Measurements from ENCODE around the gene PXT1. TPM values are rescaled to one million over a fixed set of nuclear protein-coding genes. Genes with fewer than 3 reads are reported as not detected.

PXT1 gene
- total and polyA plus RNA-seq, 9 of the 15 experiments (the other 6 are each of a cell fraction or from before 2014, with no cell fraction given) = 0.09 to 0.11 (median 0.10) TPM; not detected in 5

DNA sequence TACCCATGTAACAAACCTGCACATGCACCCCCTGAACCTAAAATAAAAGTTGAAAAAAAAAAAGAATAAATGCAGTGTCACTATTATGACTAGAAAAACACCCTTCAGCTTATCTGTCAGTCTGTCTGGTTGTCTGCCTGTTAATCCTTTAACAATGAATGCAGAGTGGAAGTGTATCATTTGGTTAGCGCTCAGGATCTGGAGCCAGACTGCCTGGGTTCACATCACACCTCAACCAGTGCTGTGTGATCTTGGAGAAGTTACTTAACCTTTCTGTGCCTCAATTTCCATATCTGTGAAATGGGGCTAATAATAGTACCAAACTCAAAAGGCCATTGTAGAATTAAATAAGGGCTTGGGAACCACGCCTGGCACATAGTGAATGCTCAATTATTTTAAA, 72.0 kb downstream of the PXT1 start (continued):
- TF ChIP-seq, protein P1, sequence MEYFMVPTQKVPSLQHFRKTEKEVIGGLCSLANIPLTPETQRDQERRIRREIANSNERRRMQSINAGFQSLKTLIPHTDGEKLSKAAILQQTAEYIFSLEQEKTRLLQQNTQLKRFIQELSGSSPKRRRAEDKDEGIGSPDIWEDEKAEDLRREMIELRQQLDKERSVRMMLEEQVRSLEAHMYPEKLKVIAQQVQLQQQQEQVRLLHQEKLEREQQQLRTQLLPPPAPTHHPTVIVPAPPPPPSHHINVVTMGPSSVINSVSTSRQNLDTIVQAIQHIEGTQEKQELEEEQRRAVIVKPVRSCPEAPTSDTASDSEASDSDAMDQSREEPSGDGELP (CRISPR knock-in tag; IDR thresholded peaks at IDR 0.05; ENCODE audit: borderline replicate concordance) = no peak
- TF ChIP-seq RCOR1 (IDR thresholded peaks at IDR 0.05; ENCODE audit: borderline replicate concordance in 1 of 2, low read depth in 2 of 2, low read length in 2 of 2) (peak in 1 of 2 experiments; percentile 69; a peak in 2 of 4 replicates), NFIX (CRISPR knock-in tag; IDR thresholded peaks at IDR 0.05; ENCODE audit: low read depth) (no peak), RBM17 (IDR thresholded peaks at IDR 0.05; ENCODE audit: borderline replicate concordance, low read depth, low read length) (no peak), ZNF766 (CRISPR knock-in tag; conservative IDR thresholded peaks at IDR 0.05) (no peak), ZBTB17 (CRISPR knock-in tag; IDR thresholded peaks at IDR 0.05) (no peak), ZNF75A (CRISPR knock-in tag; IDR thresholded peaks at IDR 0.05) (no peak), KLF16 (IDR thresholded peaks at IDR 0.05) (no peak), MAFG (tag; conservative IDR thresholded peaks at IDR 0.05) (peak; percentile 77), THRAP3 (IDR thresholded peaks at IDR 0.05; ENCODE audit: borderline replicate concordance) (no peak), RHOXF2B (CRISPR knock-in tag; conservative IDR thresholded peaks at IDR 0.05) (no peak), ZNF212 (CRISPR knock-in tag; IDR thresholded peaks at IDR 0.05) (no peak), CSDE1 (IDR thresholded peaks at IDR 0.05) (no peak), MECOM (CRISPR knock-in tag; IDR thresholded peaks at IDR 0.05) (no peak), TCF7 (IDR thresholded peaks at IDR 0.05; ENCODE audit: borderline replicate concordance) (no peak), KLF1 (tag; IDR thresholded peaks at IDR 0.05) (no peak), ZNF707 (CRISPR knock-in tag; conservative IDR thresholded peaks at IDR 0.05) (no peak), POLR2B (IDR thresholded peaks at IDR 0.05; ENCODE audit: low read depth, partially characterized antibody) (no peak), ZNF143 (CRISPR knock-in tag; IDR thresholded peaks at IDR 0.05) (no peak), POLR2H (tag; IDR thresholded peaks at IDR 0.05; ENCODE audit: low read depth) (no peak), ZNF239 (CRISPR knock-in tag; IDR thresholded peaks at IDR 0.05) (no peak), FOXK1 (CRISPR knock-in tag; IDR thresholded peaks at IDR 0.05; ENCODE audit: borderline replicate concordance) (peak; percentile 71; the same call in 1 of the 2 replicates)
- TF ChIP-seq, protein P2, sequence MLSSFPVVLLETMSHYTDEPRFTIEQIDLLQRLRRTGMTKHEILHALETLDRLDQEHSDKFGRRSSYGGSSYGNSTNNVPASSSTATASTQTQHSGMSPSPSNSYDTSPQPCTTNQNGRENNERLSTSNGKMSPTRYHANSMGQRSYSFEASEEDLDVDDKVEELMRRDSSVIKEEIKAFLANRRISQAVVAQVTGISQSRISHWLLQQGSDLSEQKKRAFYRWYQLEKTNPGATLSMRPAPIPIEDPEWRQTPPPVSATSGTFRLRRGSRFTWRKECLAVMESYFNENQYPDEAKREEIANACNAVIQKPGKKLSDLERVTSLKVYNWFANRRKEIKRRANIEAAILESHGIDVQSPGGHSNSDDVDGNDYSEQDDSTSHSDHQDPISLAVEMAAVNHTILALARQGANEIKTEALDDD (IDR thresholded peaks at IDR 0.05) = peak; percentile 37; the same call in 1 of the 2 replicates
- TF ChIP-seq, protein P3, sequence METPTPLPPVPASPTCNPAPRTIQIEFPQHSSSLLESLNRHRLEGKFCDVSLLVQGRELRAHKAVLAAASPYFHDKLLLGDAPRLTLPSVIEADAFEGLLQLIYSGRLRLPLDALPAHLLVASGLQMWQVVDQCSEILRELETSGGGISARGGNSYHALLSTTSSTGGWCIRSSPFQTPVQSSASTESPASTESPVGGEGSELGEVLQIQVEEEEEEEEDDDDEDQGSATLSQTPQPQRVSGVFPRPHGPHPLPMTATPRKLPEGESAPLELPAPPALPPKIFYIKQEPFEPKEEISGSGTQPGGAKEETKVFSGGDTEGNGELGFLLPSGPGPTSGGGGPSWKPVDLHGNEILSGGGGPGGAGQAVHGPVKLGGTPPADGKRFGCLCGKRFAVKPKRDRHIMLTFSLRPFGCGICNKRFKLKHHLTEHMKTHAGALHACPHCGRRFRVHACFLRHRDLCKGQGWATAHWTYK (CRISPR knock-in tag; IDR thresholded peaks at IDR 0.05) = no peak
- TF ChIP-seq, protein P4, sequence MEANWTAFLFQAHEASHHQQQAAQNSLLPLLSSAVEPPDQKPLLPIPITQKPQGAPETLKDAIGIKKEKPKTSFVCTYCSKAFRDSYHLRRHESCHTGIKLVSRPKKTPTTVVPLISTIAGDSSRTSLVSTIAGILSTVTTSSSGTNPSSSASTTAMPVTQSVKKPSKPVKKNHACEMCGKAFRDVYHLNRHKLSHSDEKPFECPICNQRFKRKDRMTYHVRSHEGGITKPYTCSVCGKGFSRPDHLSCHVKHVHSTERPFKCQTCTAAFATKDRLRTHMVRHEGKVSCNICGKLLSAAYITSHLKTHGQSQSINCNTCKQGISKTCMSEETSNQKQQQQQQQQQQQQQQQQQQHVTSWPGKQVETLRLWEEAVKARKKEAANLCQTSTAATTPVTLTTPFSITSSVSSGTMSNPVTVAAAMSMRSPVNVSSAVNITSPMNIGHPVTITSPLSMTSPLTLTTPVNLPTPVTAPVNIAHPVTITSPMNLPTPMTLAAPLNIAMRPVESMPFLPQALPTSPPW (CRISPR knock-in tag; IDR thresholded peaks at IDR 0.05) = no peak
- TF ChIP-seq, protein P5, sequence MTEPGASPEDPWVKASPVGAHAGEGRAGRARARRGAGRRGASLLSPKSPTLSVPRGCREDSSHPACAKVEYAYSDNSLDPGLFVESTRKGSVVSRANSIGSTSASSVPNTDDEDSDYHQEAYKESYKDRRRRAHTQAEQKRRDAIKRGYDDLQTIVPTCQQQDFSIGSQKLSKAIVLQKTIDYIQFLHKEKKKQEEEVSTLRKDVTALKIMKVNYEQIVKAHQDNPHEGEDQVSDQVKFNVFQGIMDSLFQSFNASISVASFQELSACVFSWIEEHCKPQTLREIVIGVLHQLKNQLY (CRISPR knock-in tag; conservative IDR thresholded peaks at IDR 0.05) = no peak
